NCI-H1092 (cell line): ENCODE data around the gene CABP4.
A peak's percentile ranks its signal among the peaks of the same experiment; 100 is the strongest.
"Not testable (repeated sequence)": the region's sequence is repeated elsewhere in the genome, so short reads cannot be mapped to it uniquely, and the experiment has no call there.

ENCODE experiments used
- DNase-seq: peaks from one replicate; lab custom pipeline; 2025; lab: John Stamatoyannopoulos, UW

Gene CABP4

DNA sequence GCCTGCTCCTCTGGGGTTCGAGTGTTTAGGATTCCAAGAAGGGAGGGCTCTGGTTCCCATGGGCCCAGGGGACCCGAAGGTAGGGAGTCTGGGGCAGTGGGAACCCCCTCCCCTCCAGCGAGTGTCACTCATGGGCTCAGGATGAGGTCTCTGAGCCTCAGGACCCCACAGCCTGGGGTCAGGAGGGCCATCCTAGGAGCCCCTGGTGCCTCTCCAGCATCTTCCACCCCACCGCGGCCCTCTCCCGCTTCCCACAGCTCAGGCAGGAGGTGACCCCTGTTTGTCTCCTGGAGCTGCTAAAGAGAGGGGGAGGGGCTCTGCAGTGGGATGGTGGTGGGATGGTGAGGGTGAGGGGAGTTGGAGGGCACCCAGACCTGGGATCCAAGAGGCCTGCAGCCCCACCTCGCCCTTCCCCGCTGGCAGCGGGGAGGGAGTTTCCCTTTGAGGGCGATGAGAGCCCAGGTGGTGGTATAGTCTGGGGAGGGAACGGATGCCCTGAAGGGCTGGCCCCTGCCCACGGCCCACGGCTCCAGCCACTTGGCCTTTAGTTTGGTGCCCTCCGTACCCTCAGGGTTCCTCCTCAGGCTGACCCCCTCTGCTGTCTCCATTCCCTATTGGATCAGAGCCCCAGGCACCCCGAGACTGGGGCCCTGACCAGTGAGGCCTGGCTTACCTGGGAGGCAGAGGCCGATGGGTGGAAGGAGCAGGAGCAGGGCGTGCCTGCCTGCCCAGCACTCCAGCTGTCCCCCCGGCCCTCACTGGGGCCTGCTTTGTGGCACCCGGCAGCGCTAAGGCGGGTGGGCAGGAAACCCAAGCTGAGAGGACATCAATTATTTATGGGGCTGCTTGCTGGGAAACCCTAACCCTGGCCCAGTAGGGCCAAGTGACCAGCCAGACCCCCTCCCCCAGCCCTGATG is 1.1 kb upstream of the CABP4 start:
- no peak for DNase-seq

DNA sequence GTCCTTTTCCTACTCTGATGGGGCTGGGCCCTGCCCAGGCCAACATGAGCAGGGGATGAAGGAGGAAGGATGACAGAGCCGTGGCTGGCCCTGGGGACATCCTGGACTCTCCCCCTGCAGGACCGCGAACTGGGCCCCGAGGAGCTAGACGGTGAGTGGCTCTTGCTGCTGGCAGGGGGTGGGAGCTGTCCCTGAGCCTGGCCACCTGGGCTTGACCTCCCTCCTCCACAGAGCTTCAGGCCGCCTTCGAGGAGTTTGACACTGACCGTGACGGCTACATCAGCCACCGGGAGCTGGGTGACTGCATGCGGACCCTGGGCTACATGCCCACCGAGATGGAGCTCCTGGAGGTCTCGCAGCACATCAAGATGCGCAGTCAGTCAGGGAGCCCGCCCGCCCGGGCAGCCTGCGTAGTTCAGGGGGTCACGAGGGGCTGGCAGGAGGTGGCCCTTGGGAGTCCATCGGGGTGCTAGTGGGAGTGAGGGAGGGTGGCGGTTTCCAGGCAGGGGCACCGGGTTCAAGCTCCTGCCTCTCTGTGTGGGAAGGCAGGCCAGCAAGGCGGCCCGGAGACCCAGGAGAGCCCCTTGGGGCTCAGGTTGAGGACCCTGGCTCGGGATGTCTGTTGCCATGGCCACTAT is 1.0 kb downstream of the CABP4 start:
- no peak for DNase-seq

DNA sequence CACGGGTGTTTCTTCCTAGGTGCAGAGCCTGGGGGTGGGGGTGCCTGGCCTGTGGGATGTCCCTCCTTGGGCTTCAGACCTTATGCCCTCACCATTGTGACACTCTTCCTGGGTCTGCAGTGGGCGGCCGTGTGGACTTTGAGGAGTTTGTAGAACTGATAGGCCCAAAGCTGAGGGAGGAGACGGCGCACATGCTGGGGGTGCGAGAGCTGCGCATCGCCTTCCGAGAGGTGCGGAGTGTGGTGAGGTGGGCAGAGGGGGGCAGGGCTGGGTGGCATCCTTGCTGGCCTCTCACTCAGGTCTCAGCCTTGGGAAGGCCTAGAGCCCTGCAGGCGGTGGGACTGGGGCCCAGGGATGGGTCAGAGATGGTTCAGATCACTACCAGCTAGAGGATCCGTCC is 2.3 kb downstream of the CABP4 start:
- DNase-seq, result no peak

DNA sequence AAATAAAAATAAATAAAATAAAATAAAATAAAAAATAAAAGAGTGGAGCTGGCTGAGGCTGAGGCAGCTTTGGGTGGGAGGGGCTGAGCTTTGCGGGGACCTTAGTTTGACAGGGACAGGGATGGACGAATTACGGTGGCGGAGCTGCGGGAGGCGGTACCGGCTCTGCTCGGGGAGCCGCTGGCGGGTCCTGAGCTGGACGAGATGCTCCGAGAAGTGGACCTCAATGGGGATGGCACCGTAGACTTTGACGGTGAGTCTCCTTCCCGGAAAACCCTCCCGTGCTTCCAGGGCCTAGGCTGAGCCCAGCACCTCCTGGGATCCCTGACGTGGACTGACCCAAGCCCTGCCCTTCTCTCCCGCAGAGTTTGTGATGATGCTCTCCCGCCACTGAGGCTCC is 3.1 kb downstream of the CABP4 start:
- DNase-seq, result no peak

DNA sequence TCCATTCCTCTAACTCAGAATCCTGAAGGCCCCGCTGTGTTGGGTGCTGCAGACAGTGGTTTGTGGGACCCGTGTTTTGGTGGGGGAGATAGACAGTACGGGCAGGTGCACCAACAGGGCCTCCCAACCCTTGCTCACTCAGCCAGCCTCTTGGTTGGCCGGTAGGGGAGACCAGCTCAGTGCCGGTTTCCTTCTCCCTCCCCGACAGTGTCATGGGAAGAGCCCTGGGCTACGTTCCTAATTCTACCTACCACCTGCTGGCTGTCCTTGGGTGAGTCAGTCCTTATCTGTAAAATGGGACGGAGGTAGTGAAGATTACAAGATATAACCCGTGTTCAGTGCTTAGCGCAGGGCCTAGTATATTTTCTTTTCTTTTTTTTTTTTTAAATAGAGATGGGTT is 8.0 kb downstream of the CABP4 start:
- no peak for DNase-seq

DNA sequence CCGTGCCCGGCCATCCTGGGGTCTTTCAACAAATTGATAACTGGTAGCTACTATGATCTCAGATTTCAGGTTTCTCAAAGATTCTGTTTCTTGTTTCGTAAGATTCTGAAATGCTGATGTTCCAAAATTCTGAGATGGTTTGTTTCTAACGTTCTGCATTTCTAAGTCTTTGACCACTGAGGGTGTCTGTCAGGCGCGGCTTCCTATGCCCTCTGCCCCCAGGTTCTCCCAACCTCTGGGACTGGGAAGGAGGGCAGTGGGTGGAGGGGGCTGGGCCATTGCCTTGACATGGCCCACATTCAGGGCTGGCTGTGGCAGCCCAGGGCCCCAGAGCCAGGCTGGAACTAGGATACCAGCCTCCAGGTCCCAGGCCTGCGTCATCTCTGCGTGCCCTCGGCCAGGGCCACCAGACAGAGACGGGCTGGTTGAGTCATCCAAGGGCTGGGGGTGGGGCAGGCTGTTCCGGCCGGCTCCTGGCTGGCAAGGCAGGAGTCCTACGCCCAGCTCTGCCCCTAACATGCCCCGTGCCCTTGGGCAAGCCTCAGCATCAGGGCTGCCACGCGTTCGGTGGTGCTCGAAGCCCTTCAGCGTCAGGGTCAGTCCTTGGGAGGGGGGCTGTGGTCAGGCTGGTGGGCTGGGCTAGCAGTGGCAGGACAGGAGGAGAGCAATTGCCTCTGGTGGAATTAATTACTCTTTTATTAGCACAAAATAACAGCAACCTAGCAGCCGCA is 8.7 kb downstream of the CABP4 start:
- no peak for DNase-seq

DNA sequence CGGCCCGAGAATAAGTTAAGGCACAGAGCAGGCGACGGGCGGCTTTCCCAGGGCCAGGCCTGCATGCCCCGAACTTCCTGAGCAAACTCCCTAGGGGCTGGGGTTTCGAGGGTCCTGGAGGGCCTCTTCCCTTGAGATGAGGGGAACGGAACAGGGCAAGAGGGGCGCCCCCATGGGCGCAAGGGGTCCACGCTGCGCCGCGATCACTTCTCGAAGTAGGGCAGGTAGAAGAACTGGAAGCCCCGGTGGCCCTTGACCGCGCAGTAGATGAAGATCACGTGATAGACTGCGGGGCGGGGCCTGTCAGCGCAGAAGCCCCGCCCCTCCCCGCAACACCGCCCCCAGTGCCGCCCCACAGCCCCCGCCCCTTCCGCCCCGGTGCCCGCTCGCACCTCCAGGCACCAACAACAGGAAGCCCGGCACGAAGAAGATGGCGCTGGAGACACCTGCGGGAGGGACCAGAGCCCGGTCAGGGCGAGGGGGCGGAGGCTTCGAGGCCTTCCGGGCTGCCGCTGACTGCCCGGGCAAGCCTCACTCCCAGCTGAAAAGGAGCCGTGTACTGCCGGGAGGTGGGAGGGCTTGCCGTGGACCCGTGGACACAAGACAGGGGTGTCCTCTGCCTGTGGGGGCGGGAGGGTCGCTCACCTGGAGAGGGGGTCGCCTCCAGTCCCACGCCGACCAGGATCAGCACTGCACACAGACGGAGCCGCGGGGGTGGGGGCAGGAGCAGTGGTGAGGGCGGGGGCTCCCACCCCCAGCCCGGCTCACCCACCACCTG is 9.4 kb downstream of the CABP4 start:
- peak; percentile 84 for DNase-seq

DNA sequence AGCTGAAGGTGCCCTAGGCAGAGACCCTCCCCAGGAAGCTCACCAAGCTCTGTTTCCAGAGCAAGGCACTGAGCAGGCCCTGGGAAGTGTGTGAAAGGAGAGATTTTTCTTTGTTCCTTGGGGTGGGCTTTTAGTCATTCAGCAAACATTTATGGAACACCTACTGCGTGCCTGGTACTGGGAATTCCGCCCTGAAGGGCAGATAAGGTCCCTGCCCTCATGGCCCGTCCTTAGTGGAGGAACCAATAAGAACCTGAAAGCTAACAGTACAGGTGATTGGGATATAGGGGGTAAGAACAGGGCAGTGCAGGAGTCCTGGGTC is 10.0 kb downstream of the CABP4 start:
- DNase-seq, result no peak

DNA sequence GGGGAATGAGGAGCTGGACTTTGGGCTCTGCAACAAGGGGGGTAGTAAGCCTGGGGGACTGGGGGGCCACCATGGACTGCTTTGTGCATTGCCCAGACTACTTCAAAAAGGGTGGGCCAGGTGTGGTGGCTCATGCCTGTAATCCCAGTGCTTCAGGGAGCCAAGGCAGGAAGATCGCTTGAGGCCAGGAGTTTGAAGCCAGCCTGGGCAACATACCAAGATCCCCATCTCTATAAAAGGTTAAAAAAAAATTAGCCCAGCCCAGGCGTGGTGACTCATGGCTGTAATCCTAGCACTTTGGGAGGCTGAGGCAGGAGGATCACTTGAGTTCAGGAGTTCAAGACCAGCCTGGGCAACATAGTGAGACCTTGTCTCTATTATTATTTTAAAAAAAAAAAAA is 10.4 kb downstream of the CABP4 start:
- not testable (repeated sequence) for DNase-seq

DNA sequence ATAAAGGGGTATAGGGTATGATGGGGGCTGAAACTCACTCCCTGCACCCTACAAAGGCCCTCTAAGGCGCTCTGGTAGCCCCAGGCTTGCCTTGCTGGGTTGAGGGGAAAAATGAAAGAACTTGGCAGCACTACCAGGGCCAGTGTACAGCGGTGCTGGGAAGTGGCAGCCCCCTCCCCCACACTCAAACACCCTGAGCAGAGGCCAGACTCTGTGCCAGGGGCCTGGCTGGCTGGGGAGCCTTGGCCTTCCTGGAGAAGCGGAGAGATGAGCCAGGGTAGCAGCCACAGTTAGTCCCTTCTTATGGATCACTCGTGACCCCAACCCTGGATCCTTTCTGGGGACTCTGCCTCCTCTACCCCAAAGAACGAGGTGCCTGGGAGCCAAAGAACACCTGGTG is 11.2 kb downstream of the CABP4 start:
- DNase-seq, result no peak

DNA sequence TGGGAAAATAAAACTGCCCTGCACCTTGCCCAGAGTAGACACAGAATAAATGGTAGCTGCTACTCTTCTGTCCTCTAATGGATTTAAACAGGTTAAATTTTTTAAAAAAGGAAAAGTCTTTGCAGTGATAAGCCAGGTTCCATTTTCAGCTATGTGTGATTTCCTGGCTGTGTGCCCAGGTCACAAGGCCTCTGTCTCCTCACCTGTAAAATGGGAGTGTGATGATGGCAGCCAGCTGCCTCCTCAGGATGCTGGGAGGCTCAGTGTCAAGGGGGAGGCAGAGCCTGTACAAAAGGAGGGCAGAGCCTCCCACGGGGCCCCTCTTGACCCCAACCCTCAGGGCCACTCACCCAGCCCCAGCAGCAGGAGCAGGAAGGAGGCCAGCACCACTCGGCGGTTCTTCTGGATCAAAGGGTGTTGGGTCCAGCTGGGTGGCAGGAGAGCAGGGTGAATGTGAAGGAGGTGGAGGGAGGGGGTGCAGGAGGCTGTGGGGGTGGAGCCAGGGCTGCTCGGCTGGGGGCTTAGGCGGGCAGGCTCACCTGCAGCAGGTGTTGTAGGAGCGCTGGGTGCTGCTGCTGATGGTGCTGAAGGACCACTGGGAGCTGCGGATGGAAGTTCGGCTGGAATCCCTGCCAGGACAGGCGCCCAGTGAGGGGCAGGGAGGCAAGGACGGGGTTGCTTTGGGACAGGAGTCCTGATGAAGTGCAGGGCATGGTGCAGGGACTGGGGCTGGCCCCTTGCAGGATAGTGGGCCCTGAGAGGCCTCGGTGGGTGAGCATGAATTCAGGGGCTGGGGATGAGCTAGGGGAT is 12.0 kb downstream of the CABP4 start:
- no peak for DNase-seq

DNA sequence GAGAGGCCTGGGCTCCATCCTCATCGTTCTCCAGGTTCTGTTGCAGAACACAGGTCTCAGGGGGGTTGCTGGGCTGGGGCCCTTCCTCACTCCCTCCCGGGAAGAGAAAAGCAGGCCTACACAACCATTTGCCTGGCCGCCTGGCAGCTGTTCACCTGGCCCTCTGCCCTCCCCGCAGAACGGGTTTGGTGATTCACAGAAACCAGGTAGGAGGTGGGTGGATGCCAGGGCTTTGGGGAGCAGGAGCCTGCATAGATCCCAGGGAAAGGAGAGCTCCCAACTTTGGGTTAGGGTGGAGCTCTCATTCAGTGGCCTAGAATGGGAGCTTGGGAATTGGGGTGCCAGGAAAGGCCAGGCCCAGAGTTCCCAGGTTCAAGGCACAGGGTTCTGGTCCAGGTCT is 12.9 kb downstream of the CABP4 start:
- DNase-seq, result no peak

DNA sequence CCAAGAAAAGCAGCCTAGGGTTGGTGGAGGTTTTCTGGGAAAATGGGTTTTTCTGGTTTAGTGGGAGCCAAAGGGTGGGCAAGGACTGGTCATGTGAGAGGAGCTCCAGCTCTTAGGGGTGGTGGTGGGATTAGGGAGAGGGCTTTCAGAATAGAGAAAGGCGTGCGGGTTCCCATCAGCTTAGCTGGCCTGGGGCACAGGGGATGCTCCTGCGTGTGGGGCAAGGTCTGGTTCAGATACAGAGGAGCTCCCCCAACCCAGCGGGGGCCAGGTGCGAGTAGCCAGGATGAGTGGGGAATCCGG is 13.3 kb downstream of the CABP4 start:
- no peak for DNase-seq

DNA sequence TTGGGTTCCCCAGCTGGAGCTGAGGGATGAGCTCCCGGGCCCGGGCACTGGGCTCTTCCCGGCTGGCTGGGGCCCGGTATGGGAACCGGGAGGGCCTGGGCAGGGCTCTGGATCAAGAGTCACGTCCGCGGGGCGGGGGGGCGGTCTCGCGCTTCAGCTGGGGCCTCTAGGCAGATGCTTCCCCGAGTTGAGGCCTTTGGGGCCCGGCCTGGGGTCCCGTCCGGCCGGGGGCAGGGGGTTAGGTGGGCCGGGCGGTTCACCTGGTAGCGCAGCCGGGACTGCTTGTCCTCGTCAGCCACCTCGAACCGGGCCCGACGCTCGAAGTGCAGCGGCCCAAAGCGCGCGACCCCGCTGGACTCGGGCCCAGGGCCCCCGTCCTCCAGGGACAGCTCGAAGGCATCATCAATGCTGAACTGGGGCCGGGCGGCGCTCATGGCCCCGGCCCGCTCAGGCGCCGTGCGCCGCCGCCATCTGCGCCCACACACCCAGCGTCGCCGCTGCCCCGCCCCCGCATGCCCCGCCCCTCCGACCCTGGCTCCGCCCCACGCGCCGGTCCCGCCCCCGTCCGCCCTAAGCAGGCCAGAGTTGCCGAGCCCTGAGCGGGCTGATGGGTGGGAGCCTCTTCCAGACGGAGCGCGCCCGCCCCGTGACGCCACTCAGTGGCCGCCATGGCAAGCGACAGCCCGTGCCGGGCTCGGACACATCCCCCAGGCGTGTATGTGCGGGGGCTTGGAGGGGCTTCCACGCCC is 13.8 kb downstream of the CABP4 start, which contains the start of gene TMEM134:
Gene TMEM134, minus strand, starts transcription at position 493 of the 749 bp plus-strand sequence. Its CDS starts 59 bp downstream, at position 434.
- DNase-seq, result peak; percentile 93

DNA sequence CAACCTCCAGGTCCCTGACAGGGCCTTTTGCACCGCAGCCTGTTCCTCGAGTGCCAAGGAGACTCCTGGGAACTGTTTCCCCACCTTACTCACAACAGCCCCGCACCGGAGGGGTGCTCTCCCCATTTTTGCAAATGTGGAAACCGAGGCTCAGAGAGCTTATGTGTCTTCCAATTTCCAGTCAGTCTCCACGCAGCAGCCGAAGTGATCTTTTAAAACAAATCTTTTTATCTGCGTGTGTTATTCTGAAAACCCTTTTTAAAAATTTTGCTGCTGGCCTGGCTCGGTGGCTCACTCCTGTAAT is 14.3 kb downstream of the CABP4 start:
- DNase-seq, result no peak

DNA sequence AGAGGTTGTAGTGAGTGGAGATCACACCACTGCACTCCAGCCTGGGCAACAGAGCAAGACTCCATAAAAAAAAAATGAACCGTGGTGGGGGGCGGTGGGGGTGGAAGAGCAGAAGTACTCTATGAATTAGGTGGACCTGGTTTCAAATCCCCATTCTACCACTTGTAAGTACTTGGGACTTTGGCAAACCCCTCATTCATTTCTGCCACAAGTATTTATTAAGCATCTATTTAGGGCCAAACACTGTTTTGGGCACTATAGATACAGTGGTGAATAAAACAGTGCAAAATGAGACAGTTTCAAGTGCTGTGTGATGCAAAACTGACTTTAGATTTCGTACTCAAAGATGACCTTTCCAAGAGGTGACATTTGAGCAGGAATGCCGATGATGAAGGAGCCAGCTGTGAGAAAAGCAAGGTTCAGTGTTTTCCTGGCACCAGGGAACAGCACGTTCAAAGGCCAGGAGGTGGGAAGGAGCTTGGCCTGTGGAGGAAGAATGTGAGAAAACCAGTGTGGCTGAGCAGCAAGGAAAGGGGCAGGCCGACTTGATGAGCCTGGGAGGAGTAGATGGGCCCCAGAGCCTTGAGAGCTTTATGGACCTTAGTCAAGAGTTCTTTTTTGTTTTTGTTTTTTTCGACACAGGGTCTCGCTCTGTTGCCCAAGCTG is 15.3 kb downstream of the CABP4 start:
- DNase-seq, result no peak

DNA sequence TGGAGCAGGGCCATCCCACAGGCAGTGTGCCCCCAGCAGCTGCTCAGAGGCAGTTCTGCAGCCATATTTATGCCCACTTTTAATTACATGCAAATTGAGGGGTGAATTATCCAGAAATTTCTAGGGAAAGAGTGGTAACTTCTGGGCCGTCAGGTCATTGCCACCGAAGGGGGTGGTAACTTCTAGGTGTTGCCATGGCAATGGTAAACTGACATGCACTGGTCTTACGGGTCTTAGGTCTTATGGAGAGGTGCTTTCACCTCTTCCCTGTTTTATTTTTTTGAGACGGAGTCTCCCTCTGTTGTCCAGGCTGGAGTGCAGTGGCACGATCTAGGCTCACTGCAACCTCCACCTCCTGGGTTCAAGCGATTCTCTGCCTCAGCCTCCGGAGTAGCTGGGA is 17.7 kb downstream of the CABP4 start:
- no peak for DNase-seq

DNA sequence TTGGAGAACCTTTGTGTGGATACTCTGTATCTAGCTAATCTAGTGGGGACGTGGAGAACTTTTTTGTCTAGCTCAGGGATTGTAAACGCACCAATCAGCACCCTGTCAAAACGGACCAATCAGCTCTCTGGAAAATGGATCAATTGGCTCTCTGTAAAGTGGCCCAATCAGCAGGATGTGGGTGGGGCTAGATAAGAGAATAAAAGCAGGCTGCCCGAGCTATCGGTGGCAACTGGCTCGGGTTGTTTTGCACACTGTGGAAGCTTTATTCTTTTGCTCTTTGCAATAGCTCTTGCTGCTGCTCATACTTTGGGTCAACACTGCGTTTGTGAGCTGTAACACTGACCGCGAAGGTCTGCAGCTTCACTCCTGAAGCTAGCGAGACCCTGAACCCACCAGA is 21.5 kb downstream of the CABP4 start:
- not testable (repeated sequence) for DNase-seq

DNA sequence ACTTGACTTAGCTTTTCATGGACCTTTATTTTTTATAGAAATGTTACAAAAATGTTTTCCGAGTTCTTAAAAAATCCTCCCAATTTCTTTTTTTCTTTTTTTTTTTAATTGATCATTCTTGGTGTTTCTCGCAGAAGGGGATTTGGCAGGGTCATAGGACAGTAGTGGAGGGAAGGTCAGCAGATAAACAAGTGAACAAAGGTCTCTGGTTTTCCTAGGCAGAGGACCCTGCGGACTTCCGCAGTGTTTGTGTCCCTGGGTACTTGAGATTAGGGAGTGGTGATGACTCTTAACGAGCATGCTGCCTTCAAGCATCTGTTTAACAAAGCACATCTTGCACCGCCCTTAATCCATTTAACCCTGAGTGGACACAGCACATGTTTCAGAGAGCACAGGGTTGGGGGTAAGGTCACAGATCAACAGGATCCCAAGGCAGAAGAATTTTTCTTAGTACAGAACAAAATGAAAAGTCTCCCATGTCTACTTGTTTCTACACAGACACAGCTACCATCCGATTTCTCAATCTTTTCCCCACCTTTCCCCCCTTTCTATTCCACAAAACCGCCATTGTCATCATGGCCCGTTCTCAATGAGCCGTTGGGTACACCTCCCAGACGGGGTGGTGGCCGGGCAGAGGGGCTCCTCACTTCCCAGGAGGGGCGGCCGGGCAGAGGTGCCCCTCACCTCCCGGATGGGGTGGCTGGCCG is 22.3 kb downstream of the CABP4 start:
- DNase-seq, result not testable (repeated sequence)
